Gastrocnemius medialis (tissue), 4 donors: ENCODE measurements around the gene SPRR5.

Experiments used
- POLR2A ChIP-seq, 2 donors: fragments of 450-650 bp; IDR thresholded peaks; one replicate each; pipeline ENCODE4 v1.6.1; 2017; ENCODE audit warnings: antibody characterized with exemption in 2 of 2, mild to moderate bottlenecking in 2 of 2, moderate library complexity in 2 of 2
- TF ChIP-seq, protein P1 (sequence below), 5 experiments: fragments of 450-650 bp in 3 of 5; fragments of 200-600 bp in 2 of 5; sonication (generic) in 2 of 5; IDR thresholded peaks in 4 of 5; conservative IDR thresholded peaks in 1 of 5; 1 replicate in 4 of 5; 2 replicates in 1 of 5; pipeline ENCODE4 v1.5.1; 2016 to 2019; ENCODE audit warnings: antibody characterized with exemption in 5 of 5, mild to moderate bottlenecking in 3 of 5, moderate library complexity in 3 of 5

DNA sequence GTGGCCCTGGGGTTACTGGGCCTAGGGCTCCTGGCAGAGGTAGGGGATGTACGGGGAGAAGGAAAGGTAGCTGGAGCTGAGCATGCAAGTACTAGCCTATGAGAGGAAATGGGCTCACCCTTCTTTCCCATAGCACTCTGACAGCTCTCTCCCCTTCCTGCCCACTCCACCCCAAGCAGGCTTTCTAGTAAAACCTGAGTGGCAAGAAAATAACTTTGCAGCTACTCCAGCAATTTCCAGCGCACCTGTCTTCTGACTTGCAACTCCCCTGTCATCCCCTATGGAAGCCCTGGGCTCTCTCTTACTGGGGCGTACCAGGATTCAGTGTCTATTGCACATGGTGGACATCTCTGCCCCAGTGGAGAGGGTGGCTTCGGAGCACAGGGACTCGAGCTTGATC, 45.4 kb upstream of the SPRR5 start:
- TF ChIP-seq, protein P1, sequence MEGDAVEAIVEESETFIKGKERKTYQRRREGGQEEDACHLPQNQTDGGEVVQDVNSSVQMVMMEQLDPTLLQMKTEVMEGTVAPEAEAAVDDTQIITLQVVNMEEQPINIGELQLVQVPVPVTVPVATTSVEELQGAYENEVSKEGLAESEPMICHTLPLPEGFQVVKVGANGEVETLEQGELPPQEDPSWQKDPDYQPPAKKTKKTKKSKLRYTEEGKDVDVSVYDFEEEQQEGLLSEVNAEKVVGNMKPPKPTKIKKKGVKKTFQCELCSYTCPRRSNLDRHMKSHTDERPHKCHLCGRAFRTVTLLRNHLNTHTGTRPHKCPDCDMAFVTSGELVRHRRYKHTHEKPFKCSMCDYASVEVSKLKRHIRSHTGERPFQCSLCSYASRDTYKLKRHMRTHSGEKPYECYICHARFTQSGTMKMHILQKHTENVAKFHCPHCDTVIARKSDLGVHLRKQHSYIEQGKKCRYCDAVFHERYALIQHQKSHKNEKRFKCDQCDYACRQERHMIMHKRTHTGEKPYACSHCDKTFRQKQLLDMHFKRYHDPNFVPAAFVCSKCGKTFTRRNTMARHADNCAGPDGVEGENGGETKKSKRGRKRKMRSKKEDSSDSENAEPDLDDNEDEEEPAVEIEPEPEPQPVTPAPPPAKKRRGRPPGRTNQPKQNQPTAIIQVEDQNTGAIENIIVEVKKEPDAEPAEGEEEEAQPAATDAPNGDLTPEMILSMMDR (IDR thresholded peaks at IDR 0.05 in 4 of 5, conservative IDR thresholded peaks at IDR 0.05 in 1 of 5), result no peak
- TF ChIP-seq POLR2A (IDR thresholded peaks at IDR 0.05), result no peak
